DMS153 (cell line): ENCODE data around the gene PCDHGA1.
"Not testable (repeated sequence)": the region's sequence is repeated elsewhere in the genome, so short reads cannot be mapped to it uniquely, and the experiment has no call there.

Experiments used
- DNase-seq: peaks from one replicate; lab custom pipeline; 2025; lab: John Stamatoyannopoulos, UW

The PCDHGA1 gene

DNA sequence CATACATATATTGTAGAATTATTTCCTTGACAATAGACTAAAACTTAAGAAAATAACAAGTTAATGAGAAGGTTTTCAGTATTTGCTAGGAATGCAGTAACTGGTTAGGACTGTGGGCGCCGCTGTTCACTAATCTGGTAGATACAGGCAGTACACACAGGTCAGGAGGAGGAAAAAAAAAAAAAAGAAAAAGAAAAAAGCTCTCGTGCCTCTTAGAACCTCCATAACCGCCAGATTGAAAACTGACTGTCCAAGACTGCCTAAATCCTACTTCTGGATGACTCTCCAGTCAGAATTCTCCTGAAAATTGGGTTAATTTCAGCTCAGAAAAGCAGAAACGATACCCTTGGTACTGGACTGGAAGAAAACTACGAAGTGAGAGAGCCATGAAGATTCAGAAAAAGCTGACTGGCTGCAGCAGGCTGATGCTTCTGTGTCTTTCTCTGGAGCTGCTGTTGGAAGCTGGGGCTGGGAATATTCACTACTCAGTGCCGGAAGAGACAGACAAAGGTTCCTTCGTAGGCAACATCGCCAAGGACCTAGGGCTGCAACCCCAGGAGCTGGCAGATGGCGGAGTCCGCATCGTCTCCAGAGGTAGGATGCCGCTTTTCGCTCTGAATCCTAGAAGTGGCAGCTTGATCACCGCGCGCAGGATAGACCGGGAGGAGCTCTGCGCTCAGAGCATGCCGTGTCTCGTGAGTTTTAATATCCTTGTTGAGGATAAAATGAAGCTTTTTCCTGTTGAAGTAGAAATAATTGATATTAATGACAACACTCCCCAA lies at the start of gene PCDHGA1:
Gene PCDHGA1 (plus strand): TSS at position 216 of the 782 bp plus-strand sequence.
- DNase-seq = peak; percentile 0

DNA sequence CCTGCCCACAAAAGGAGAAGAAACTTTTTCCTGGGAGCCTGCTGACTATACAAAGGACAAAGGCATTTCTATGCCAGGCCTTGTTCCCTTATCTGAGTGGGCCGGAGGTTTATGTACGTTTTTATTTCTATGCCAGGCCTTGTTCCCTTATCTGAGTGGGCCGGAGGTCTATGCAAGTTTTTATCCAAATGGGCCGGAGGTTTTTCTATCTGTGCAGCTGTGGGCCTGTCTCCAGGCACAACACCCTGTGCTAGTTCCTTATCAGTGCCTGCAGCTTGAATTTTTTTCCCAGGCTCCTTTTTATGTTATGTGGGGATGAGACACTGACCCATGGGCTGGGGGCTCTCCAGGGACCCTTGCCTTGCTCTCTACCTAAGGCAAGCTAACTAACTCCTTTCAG lies 31.9 kb upstream of the PCDHGA1 start:
- no peak for DNase-seq

- DNase-seq = no peak
Measured at GRCh38 chr5:141303756-141304155, 26.6 kb upstream of the PCDHGA1 start, which contains the start of gene SLC25A2. Gene SLC25A2 (minus strand): TSS chr5:141304049. CDS start chr5:141303865, 184 bp downstream.

DNA sequence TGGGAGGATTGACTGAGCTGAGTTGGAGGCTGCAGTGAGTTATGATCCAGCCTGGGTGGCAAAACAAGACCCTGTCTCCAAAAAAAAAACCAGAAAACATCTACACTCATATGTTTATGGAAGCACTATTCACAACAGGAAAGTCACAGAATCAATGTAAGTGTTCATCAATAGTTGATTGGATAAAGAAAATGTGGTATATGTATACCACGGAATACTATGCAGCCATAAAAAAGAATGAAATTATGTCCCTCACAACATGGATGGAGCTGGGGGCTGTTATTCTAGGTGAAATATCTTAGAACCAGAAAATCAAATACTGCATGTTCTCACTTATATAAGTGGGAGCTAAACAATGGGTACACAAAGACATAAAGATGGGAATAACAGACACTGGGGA lies 23.7 kb upstream of the PCDHGA1 start:
- DNase-seq = no peak

DNA sequence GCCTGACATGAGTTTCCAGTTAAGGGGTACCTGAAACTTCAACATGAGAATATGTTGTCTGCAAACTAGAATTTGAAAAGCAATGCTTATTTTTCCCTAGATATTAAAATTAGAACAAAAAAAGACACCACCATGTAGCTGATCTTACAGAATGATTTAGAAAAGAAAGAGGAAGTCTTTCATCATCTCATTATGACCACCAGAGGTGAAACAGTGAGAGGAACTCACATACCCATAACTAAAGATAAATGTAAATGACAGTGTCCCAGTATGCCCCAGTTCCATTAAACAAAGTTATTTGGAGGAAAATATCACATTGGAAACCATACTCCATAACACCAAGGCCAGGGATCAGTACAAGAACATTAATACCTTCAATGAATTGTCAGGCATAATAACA lies 16.6 kb upstream of the PCDHGA1 start:
- DNase-seq = no peak

DNA sequence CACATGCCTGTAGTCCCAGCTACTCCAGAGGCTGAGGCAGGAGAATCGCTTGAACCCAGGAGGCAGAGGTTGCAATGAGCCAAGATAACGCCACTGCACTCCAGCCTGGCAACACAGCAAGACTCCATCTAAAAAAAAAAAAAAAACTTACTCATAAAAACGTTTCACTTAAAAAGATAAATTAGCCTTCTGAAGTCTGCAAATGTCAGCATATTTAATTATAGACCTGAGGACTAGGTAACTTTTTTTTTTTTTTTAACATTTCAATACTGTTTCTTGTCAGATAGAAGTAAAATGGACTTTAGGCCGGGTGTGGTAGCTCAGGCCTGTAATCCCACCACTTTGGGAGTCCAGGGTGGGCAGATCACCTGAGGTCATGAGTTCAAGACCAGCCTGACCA lies 13.4 kb upstream of the PCDHGA1 start:
- not testable (repeated sequence) for DNase-seq

DNA sequence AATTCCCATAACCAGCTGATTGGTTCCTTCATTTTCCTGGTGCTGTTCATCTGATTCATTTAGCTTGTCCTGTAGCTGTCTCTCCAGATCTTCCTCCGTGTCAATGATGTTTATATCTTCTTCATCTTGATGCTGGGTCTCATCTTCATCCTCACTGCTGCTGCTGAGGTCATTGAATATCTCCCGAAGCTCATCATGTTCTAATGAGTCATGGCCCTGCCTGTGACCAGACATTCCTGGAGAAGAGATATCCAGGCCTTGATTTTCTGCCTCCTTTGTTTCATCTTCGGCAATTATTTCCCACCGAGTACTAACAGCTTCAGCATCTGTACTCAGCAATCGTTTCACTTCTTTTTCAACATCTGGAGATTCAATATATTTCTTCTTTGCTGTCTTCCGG lies 11.1 kb upstream of the PCDHGA1 start:
- DNase-seq = no peak

DNA sequence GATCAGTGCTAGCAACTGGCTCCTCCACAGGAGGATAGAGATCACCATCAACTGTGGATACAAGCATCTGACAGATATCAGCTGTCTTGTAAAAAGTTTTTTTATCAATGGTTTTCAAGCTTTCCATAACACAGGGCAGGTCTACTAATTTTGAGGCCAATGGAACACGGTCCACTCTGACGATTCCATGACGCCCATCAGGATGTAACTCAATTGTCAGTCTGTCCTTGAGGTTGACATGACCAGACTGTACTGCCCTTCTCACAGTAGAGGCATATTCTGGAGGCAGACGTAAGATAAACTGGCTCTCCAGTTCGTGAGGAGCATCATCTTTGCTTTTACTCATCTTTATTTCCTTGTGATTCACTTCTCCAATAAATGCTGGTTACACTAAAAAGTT lies 10.6 kb upstream of the PCDHGA1 start:
- DNase-seq = no peak

DNA sequence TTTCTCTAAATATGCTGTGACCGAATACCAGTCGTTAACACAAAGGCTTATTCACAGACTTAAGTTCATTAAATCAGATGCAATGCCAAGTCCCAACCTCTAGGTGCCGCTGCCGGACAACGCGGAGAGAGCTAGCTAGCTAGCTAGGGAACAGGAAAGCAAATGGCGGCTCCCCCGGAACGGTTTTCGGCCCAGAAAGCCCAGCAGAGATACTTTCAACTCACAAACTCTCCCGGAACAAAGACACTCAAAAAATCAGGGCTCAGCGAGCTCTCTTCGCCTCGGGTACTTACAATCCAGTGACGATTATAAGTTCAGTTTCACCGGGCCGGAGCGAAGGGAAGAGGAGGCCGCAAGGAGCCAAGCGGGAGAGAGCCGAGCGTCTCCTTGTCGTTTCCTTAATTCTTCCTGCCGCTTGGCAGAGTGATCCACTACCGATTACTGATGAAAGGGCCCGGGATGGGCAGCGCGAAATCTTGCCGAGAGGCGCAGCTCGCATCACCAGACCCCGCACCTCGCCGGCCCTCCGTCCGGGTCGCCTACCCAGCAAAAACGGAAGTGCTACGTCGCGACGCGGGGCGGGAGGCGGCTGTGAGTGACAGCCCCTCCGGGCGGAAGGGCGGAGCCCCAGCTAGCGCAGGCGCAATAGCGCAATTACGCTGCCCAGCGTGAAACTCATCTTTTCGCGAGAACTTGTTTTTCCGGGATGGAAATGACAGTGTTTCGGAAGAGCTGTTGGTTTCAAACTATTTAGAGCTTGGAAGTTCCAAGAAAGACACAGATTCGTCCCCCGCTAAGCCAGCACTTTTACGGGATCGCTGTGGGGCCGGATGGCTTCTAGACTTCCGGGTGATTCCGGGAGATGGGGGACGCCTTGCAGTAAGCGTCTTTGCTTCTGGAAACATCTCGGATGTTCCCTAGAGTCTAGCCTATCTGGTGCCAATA lies 9.8 kb upstream of the PCDHGA1 start, which contains the start of gene TAF7:
Gene TAF7 (minus strand): TSS at position 560 of the 945 bp plus-strand sequence. CDS start 740 bp downstream, outside the sequence.
- peak; percentile 72 for DNase-seq

GRCh38 chr5:141322261-141322660 lies 8.1 kb upstream of the PCDHGA1 start:
- DNase-seq = no peak

GRCh38 chr5:141326088-141326854 lies 4.0 kb upstream of the PCDHGA1 start:
- no peak for DNase-seq

GRCh38 chr5:141328231-141328630 lies 2.1 kb upstream of the PCDHGA1 start:
- DNase-seq = no peak

- not testable (repeated sequence) for DNase-seq
Measured at GRCh38 chr5:141332571-141332970, 2.3 kb downstream of the PCDHGA1 start.

DNA sequence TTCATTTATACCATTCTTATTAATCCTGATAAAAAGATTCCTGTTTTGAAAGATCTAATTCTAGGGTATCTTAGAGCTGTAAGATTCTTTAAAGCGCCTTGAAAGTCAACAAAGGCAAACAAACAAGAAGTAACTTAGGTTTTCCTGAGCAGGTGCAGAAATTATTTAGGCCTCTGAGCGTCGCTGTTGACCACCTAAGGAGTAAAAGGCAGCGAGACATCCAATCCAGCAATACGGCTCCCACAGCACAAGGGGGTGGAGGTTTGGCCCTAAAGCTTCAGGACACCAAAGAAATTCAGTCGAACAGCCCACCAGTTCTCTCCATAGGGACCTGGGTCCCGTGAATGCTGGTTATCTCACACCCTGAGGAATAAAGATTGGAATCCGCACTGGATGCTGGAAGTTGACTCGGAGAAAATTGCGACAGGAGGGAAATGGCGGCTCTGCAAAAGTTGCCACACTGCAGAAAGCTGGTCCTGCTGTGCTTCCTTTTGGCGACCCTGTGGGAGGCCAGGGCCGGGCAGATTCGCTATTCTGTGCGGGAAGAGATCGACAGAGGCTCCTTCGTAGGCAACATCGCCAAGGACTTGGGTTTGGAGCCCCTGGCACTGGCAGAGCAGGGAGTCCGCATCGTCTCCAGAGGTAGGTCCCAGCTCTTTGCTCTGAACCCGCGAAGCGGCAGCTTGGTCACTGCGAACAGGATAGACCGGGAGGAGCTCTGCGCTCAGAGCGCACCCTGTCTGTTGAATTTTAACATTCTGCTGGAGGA lies 8.4 kb downstream of the PCDHGA1 start, which contains the start of gene PCDHGA2:
Gene PCDHGA2 (plus strand): TSS at position 223 of the 769 bp plus-strand sequence.
- DNase-seq = no peak

DNA sequence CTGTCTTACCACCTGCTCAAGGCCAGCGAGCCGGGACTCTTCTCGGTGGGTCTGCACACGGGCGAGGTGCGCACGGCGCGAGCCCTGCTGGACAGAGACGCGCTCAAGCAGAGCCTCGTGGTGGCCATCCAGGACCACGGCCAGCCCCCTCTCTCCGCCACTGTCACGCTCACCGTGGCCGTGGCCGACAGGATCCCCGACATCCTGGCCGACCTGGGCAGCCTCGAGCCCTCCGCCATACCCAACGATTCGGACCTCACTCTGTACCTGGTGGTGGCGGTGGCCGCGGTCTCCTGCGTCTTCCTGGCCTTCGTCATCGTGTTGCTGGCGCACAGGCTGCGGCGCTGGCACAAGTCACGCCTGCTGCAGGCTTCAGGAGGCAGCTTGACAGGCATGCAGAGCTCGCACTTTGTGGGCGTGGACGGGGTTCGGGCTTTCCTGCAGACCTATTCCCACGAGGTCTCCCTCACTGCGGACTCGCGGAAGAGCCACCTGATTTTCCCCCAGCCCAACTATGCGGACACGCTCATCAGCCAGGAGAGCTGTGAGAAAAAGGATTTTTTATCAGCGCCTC lies 10.6 kb downstream of the PCDHGA1 start:
- DNase-seq = not testable (repeated sequence)

- no peak for DNase-seq
Measured at GRCh38 chr5:141342773-141343172, 12.5 kb downstream of the PCDHGA1 start.

GRCh38 chr5:141343242-141343952 lies 13.1 kb downstream of the PCDHGA1 start, which contains the start of gene PCDHGA3:
Gene PCDHGA3 (plus strand): TSS chr5:141343829. CDS start chr5:141344034, 205 bp downstream.
- DNase-seq = no peak

GRCh38 chr5:141343953-141344463 lies 13.7 kb downstream of the PCDHGA1 start:
- no peak for DNase-seq

- no peak for DNase-seq
Measured at GRCh38 chr5:141345327-141345726, 15.0 kb downstream of the PCDHGA1 start.

GRCh38 chr5:141346017-141346416 lies 15.7 kb downstream of the PCDHGA1 start:
- DNase-seq = not testable (repeated sequence)
